Stomach (tissue), 9 donors: ENCODE results near the gene HMGN2. TPM values are rescaled to one million over a fixed set of nuclear protein-coding genes. Genes with fewer than 3 reads are reported as not detected.
A peak's percentile ranks its signal among the peaks of the same experiment; 100 is the strongest.

ENCODE experiments used
- DNase-seq, 2 donors: peaks; one replicate each; pipeline versions ENCODE4 v3.0.0 to v3.0.0-alpha.2; 2013 to 2019
- H3K27ac ChIP-seq, 5 donors: fragments of 200-600 bp in 4 of 5; sonication (generic) in 4 of 5; one replicate each; pipeline ENCODE4 v1.5.1; 2013 to 2019; ENCODE audit warnings: mild to moderate bottlenecking in 1 of 5, moderate library complexity in 1 of 5
- H3K27me3 ChIP-seq, 3 donors: fragments of 200-600 bp; sonication (generic); one replicate each; pipeline ENCODE4 v1.5.1; 2017 to 2019; ENCODE audit warnings: mixed run types in 1 of 3
- H3K36me3 ChIP-seq, 4 donors: fragments of 200-600 bp; sonication (generic); 1 replicate in 3 of 4; 2 replicates in 1 of 4; pipeline ENCODE4 v1.5.1; 2016 to 2019
- H3K4me1 ChIP-seq, 4 donors: fragments of 200-600 bp; sonication (generic); one replicate each; pipeline ENCODE4 v1.5.1; 2016 to 2019
- H3K4me3 ChIP-seq, 4 donors: fragments of 200-600 bp; sonication (generic) in 3 of 4; one replicate each; pipeline ENCODE4 v1.5.1; 2016 to 2019; ENCODE audit warnings: mild to moderate bottlenecking in 1 of 4
- H3K9me3 ChIP-seq, 4 donors: fragments of 200-600 bp; sonication (generic); one replicate each; pipeline ENCODE4 v1.5.1; 2016 to 2019
- EP300 ChIP-seq: sonication (generic); formaldehyde crosslinking; IDR thresholded peaks from one replicate; pipeline ENCODE4 v1.6.1; 2017; ENCODE audit warnings: antibody characterized with exemption
- POLR2A ChIP-seq, 4 donors: fragments of 450-650 bp; IDR thresholded peaks; one replicate each; pipeline ENCODE4 v1.6.1; 2016; ENCODE audit warnings: antibody characterized with exemption in 4 of 4, control low read depth in 2 of 4, mild to moderate bottlenecking in 1 of 4, moderate library complexity in 1 of 4
- POLR2AphosphoS5 ChIP-seq, 3 donors: sonication (generic); formaldehyde crosslinking; IDR thresholded peaks; one replicate each; pipeline ENCODE4 v1.6.1; 2016; ENCODE audit warnings: antibody characterized with exemption in 3 of 3
- WGBS, 5 donors: extraction: QIAGEN DNeasy Blood & Tissue Kit in 3 of 5; methylation state at CpG; one replicate each; pipeline versions ENCODE4 v1.1.5 to v1.1.7; 2013 to 2018; 5-methylcytosine and 5-hydroxymethylcytosine counted together
- intact Hi-C: fragments of 100-400 bp; cut with DNase I; formaldehyde crosslinking; loops from one replicate; pipeline ENCODE4 v1.15.1; 2023; ENCODE audit warnings: low total_unique reads
- polyA plus RNA-seq, 3 donors: library from polyadenylated mRNA; stranded (reverse); fragments of 200-250 nt; gene quantifications; one replicate each; pipeline ENCODE4 v1.2.3, GENCODE V29; 2013
- total RNA-seq, 5 donors: library from RNA; depleted of rRNA; stranded (reverse); fragments of >200 nt; gene quantifications; one replicate each; pipeline versions ENCODE4 v1.1.0 to v1.2.3, GENCODE V29; 2014 to 2016
- TF ChIP-seq, protein P1 (sequence below), 7 experiments: fragments of 450-650 bp in 4 of 7; fragments of 200-600 bp in 3 of 7; sonication (generic) in 3 of 7; IDR thresholded peaks; one replicate each; pipeline ENCODE4 v1.5.1; 2016 to 2019; ENCODE audit warnings: antibody characterized with exemption in 7 of 7, control low read depth in 2 of 7, mild to moderate bottlenecking in 1 of 7
- donor health status: healthy with polysubstance abuse.
- donor health status: Bipolar disorder and iron deficiency.
- donor health status: healthy.

Gene HMGN2
- total and polyA plus RNA-seq, 8 donors: 70.1 to 897 (median 445) TPM

DNA sequence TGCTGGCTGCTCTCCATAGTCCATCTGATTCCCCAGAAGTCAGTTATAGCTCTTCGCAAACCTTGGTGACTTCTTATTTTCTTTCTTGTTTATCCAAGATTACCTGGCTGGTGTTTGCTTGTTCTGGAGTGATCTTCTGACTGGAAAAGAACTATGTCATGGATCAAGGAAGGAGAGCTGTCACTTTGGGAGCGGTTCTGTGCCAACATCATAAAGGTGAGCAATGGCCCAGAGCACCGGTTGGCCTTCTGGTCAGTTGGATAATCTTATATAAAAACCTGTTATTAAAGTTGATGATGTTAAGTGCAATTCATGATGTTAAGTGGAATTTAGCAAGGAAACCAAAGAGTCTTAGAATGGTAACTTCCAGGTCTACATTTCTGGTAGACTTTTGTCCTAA, 39.4 kb upstream of the HMGN2 start:
- intact Hi-C loops: no loop called here
- WGBS, 5 donors: 15 to 36% (median 26%) methylated on average over 3 of the region's 3 CpGs
- DNase-seq: peak in 1 of 2 donors; percentile 21

DNA sequence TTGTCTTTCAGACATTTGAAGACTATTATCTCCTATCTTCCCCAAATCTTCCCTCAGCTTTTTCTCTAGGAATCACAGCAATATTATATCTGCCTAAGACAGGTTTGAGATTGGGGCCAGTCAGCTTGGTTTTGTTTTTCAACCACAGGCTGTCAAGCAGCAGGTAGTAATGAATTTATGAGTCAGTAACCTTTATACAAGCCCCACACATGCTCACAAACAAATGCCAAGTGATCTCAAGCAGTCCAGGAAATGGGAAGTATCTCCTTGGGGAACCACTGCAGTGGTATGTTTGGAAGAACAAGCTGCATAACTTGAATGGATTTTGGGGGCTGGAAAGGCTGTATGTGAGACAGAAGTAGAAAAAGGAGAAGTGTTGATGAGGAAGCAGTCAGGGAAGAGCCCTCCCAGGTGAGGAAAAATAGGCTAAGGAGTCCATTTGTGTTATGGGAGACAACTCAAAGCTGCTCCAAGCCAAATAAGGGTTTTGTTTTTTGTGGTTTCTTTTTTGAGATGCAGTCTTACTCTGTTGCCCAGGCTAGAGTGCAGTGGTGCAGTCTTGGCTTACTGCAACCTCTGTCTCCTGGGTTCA, 38.0 kb upstream of the HMGN2 start:
- Histone ChIP-seq H3K4me3 (no peak overlapping the region), H3K4me1 (peaks cover 7 to 41% (median 33%) of the 10 kb centered on the region in 4 donors), H3K27me3 (no peaks in the 10 kb centered on the region), H3K9me3 (no peaks in the 10 kb centered on the region), H3K36me3 (peaks cover 31 to 55% (median 49%) of the 10 kb centered on the region in 4 donors), H3K27ac (no peak overlapping the region)
- no peak for TF ChIP-seq POLR2AphosphoS5 (IDR thresholded peaks at IDR 0.05)
- no peak for TF ChIP-seq EP300
- TF ChIP-seq POLR2A (IDR thresholded peaks at IDR 0.05): no peak
- TF ChIP-seq, protein P1, sequence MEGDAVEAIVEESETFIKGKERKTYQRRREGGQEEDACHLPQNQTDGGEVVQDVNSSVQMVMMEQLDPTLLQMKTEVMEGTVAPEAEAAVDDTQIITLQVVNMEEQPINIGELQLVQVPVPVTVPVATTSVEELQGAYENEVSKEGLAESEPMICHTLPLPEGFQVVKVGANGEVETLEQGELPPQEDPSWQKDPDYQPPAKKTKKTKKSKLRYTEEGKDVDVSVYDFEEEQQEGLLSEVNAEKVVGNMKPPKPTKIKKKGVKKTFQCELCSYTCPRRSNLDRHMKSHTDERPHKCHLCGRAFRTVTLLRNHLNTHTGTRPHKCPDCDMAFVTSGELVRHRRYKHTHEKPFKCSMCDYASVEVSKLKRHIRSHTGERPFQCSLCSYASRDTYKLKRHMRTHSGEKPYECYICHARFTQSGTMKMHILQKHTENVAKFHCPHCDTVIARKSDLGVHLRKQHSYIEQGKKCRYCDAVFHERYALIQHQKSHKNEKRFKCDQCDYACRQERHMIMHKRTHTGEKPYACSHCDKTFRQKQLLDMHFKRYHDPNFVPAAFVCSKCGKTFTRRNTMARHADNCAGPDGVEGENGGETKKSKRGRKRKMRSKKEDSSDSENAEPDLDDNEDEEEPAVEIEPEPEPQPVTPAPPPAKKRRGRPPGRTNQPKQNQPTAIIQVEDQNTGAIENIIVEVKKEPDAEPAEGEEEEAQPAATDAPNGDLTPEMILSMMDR (IDR thresholded peaks at IDR 0.05): no peak
- no peak for DNase-seq
- intact Hi-C loops: no loop called here

More for the DNA sequence above, 39.4 kb upstream of the HMGN2 start:
- Histone ChIP-seq H3K4me3 (peak overlapping the region; percentile 61 to 75 (median 70)), H3K27ac (peak overlapping the region; percentile 46 to 89 (median 80)), H3K36me3 (peaks cover 16 to 41% (median 34%) of the 10 kb centered on the region in 4 donors), H3K9me3 (no peaks in the 10 kb centered on the region), H3K4me1 (peaks cover 7 to 41% (median 33%) of the 10 kb centered on the region in 4 donors), H3K27me3 (no peaks in the 10 kb centered on the region)
- TF ChIP-seq POLR2AphosphoS5 (IDR thresholded peaks at IDR 0.05) (no peak), EP300 (no peak), POLR2A (IDR thresholded peaks at IDR 0.05) (no peak)
- TF ChIP-seq, protein P1 (IDR thresholded peaks at IDR 0.05): no peak

DNA sequence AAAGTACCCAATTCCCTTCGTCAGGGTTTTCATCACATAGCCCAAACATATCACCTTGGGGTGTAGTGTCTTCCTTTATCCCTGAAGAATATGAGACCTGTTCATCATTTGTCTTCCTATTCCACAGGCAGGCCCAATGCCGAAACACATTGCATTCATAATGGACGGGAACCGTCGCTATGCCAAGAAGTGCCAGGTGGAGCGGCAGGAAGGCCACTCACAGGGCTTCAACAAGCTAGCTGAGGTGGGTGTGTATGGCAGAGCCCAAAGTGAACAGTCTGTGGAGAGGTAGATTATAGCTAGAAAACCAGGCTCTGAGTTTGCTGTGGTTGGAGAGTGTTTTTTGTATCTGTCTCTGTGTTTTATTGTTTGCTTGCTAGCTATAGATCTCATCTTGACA, 34.2 kb upstream of the HMGN2 start:
- no peaks in the 10 kb centered on the region for H3K9me3 ChIP-seq
- 95 to 97% (median 96%) methylated on average over 6 of the region's 6 CpGs for WGBS, 5 donors
- intact Hi-C loops: no loop called here
- peaks cover 56 to 93% (median 87%) of the 10 kb centered on the region in 4 donors for H3K36me3 ChIP-seq
- no peak overlapping the region for H3K27ac ChIP-seq
- no peak overlapping the region for H3K4me3 ChIP-seq
- no peak for DNase-seq
- TF ChIP-seq, protein P1 (IDR thresholded peaks at IDR 0.05): no peak
- TF ChIP-seq POLR2AphosphoS5 (IDR thresholded peaks at IDR 0.05) (no peak), POLR2A (IDR thresholded peaks at IDR 0.05) (no peak), EP300 (no peak)
- H3K4me1 ChIP-seq: peaks cover 2 to 27% (median 17%) of the 10 kb centered on the region in 4 donors
- H3K27me3 ChIP-seq: no peaks in the 10 kb centered on the region

DNA sequence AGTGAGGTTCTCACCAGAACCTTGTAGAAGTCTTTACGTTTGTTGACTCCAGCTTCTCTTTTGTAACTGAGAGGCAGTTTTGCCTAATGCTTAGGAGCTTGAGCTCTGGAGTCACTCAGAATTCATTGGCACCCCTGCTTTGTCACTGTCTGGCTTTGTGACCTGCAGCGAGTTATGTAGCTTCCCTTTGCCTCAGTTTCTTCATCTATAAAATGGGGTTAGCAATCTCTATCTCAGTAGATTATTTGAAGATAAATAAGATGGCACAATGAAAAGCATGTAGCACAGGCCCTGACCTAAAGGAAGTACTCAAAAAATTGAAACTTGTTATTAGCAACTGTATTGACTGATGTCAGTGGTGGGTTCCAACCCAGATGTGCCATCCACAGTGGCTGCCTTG, 32.0 kb upstream of the HMGN2 start:
- no peak for TF ChIP-seq POLR2AphosphoS5 (IDR thresholded peaks at IDR 0.05)
- no peak for TF ChIP-seq POLR2A (IDR thresholded peaks at IDR 0.05)
- TF ChIP-seq, protein P1 (IDR thresholded peaks at IDR 0.05): no peak
- TF ChIP-seq EP300: no peak
- 94 to 100% (median 95%) methylated on average over 2 of the region's 2 CpGs for WGBS, 5 donors
- Histone ChIP-seq H3K27ac (no peak overlapping the region), H3K9me3 (no peaks in the 10 kb centered on the region), H3K4me3 (no peak overlapping the region), H3K27me3 (no peaks in the 10 kb centered on the region), H3K4me1 (peaks cover 0 to 6% (median 3%) of the 10 kb centered on the region in 4 donors), H3K36me3 (peaks cover 67 to 100% (median 99%) of the 10 kb centered on the region in 4 donors)
- DNase-seq: no peak
- intact Hi-C loops: no loop called here
